SK-N-SH (cell line): ENCODE measurements around the gene NYNRIN. TPM values are rescaled to one million over a fixed set of nuclear protein-coding genes. Genes with fewer than 3 reads are reported as not detected.

ENCODE experiments used
- CTCF ChIA-PET: fragments of 300-600, 350-600 bp; formaldehyde crosslinking; extraction: SDS; loops from one replicate; lab custom pipeline; 2021; lab: Yijun Ruan, JAX
- POLR2A ChIA-PET: fragments of 350-600 bp; sonication (Branson Sonifier 250); formaldehyde crosslinking; extraction: SDS; loops from one replicate; lab custom pipeline; 2020; ENCODE audit warnings: antibody characterized with exemption, inconsistent platforms; lab: Yijun Ruan, JAX
- DNase-seq: peaks from one replicate; pipeline ENCODE4 v3.0.0; 2012
- H2AFZ ChIP-seq: fragments of 200-600 bp; sonication (generic); 2 replicates; pipeline ENCODE4 v1.8.1; 2016; ENCODE audit warnings: antibody characterized with exemption, mild to moderate bottlenecking, low read depth
- H3F3A ChIP-seq: fragments of 200-600 bp; sonication (generic); replicated peaks from 2 replicates; pipeline ENCODE3; 2016; ENCODE audit warnings: antibody characterized with exemption, mild to moderate bottlenecking; ENCODE audit not compliant: insufficient read depth
- H3K27ac ChIP-seq, 2 experiments: fragments of 200-500 bp in 1 of 2; fragments of 200-600 bp in 1 of 2; sonication (Bioruptor generic) in 1 of 2; sonication (generic), shearing (Covaris generic) in 1 of 2; 2 replicates each; pipeline versions ENCODE4 v1.5.1 to v1.6.1; 2014 to 2016; ENCODE audit warnings: low read depth in 2 of 2, inconsistent platforms in 1 of 2, low read length in 1 of 2, mild to moderate bottlenecking in 1 of 2, mixed read lengths in 1 of 2
- H3K27me3 ChIP-seq: fragments of 200-600 bp; sonication (generic), shearing (Covaris generic); 2 replicates; pipeline ENCODE4 v1.6.1; 2016; ENCODE audit warnings: mixed run types; ENCODE audit not compliant: insufficient read depth
- H3K36me3 ChIP-seq, 2 experiments: fragments of 200-500 bp in 1 of 2; fragments of 200-600 bp in 1 of 2; sonication (Bioruptor generic) in 1 of 2; sonication (generic) in 1 of 2; replicated peaks in 1 of 2; 2 replicates each; pipeline versions ENCODE3 to v1.5.1; 2014 to 2016; ENCODE audit warnings: low read length in 1 of 2, mild to moderate bottlenecking in 1 of 2; ENCODE audit not compliant: insufficient read depth in 2 of 2, control insufficient read depth in 1 of 2
- H3K4me1 ChIP-seq, 2 experiments: fragments of 200-500 bp in 1 of 2; fragments of 200-600 bp in 1 of 2; sonication (Bioruptor generic) in 1 of 2; sonication (generic), shearing (Covaris generic) in 1 of 2; 2 replicates each; pipeline versions ENCODE4 v1.5.1 to v1.6.1; 2014 to 2016; ENCODE audit warnings: low read depth in 1 of 2, low read length in 1 of 2, mixed run types in 1 of 2; ENCODE audit not compliant: insufficient read depth in 2 of 2, control insufficient read depth in 1 of 2
- H3K4me2 ChIP-seq: fragments of 200-600 bp; sonication (generic), shearing (Covaris generic); 2 replicates; pipeline ENCODE4 v1.6.1; 2017; ENCODE audit warnings: mixed run types
- H3K4me3 ChIP-seq, 2 experiments: fragments of 200-500 bp in 1 of 2; fragments of 200-600 bp in 1 of 2; sonication (Bioruptor generic) in 1 of 2; sonication (generic), shearing (Covaris generic) in 1 of 2; 2 replicates each; pipeline versions ENCODE4 v1.5.1 to v1.8.1; 2014 to 2016; ENCODE audit warnings: low read depth in 2 of 2, inconsistent platforms in 1 of 2, low read length in 1 of 2, mild to moderate bottlenecking in 1 of 2, mixed read lengths in 1 of 2, moderate library complexity in 1 of 2
- H3K79me2 ChIP-seq: fragments of 200-600 bp; sonication (generic); 2 replicates; pipeline ENCODE4 v1.8.1; 2017; ENCODE audit warnings: mild to moderate bottlenecking; ENCODE audit not compliant: insufficient read depth
- H3K9ac ChIP-seq: fragments of 200-600 bp; sonication (generic); 2 replicates; pipeline ENCODE4 v1.6.1; 2017; ENCODE audit warnings: mixed run types
- H3K9me2 ChIP-seq: fragments of 200-600 bp; sonication (generic); 2 replicates; pipeline ENCODE4 v1.6.1; 2017; ENCODE audit warnings: mixed run types
- H3K9me3 ChIP-seq: fragments of 200-600 bp; sonication (generic); 2 replicates; pipeline ENCODE4 v1.6.1; 2017; ENCODE audit warnings: mixed run types, mild to moderate bottlenecking, moderate library complexity
- H4K20me1 ChIP-seq: fragments of 200-600 bp; sonication (generic); 2 replicates; pipeline ENCODE4 v1.6.1; 2017; ENCODE audit warnings: mild to moderate bottlenecking, mixed run types; ENCODE audit not compliant: insufficient read depth
- EP300 ChIP-seq, 2 experiments: IDR thresholded peaks; 2 replicates each; pipeline versions ENCODE4 v1.4.0 to v1.6.1; 2012; ENCODE audit warnings: borderline replicate concordance in 1 of 2, low read depth in 1 of 2, low read length in 1 of 2
- EZH2phosphoT487 ChIP-seq: fragments of 200-600 bp; sonication (generic); IDR thresholded peaks from 2 replicates; pipeline ENCODE4 v1.6.1; 2017; ENCODE audit warnings: low read depth, mixed run types, mild to moderate bottlenecking, antibody characterized with exemption, moderate library complexity, borderline replicate concordance
- FOSL2 ChIP-seq: IDR thresholded peaks from 2 replicates; pipeline ENCODE4 v1.4.0; 2012; ENCODE audit warnings: low read depth, mild to moderate bottlenecking, moderate library complexity, borderline replicate concordance
- FOXM1 ChIP-seq: IDR thresholded peaks from 2 replicates; pipeline ENCODE4 v1.4.0; 2012; ENCODE audit warnings: low read depth, mild to moderate bottlenecking
- GATA2 ChIP-seq: sonication (generic); formaldehyde crosslinking; IDR thresholded peaks from 2 replicates; pipeline ENCODE4 v1.5.0; 2020; ENCODE audit warnings: mild to moderate bottlenecking, missing genetic modification reagents
- MXI1 ChIP-seq: IDR thresholded peaks from 2 replicates; pipeline ENCODE4 v1.6.1; 2012; ENCODE audit warnings: mild to moderate bottlenecking, low read depth, low read length, improper control_type of control experiment
- NFIC ChIP-seq: IDR thresholded peaks from 2 replicates; pipeline ENCODE4 v1.4.0; 2012; ENCODE audit warnings: borderline replicate concordance
- NRF1 ChIP-seq: IDR thresholded peaks from 2 replicates; pipeline ENCODE4 v1.6.1; 2012; ENCODE audit warnings: low read depth, mild to moderate bottlenecking, low read length
- POLR2AphosphoS5 ChIP-seq: IDR thresholded peaks from 2 replicates; pipeline ENCODE4 v1.6.1; 2012; ENCODE audit warnings: low read depth, low read length
- RAD21 ChIP-seq: IDR thresholded peaks from 2 replicates; pipeline ENCODE4 v1.6.1; 2012; ENCODE audit warnings: mild to moderate bottlenecking, low read length
- RCOR1 ChIP-seq: fragments of 150-350 bp; IDR thresholded peaks from 2 replicates; pipeline ENCODE4 v1.6.1; 2017; ENCODE audit warnings: antibody characterized with exemption, low read length
- RXRA ChIP-seq: IDR thresholded peaks from 2 replicates; pipeline ENCODE4 v1.4.0; 2012; ENCODE audit warnings: low read depth, mild to moderate bottlenecking, borderline replicate concordance
- TCF12 ChIP-seq: IDR thresholded peaks from 2 replicates; pipeline ENCODE4 v1.4.0; 2012
- TEAD4 ChIP-seq: IDR thresholded peaks from 2 replicates; pipeline ENCODE4 v1.4.0; 2012; ENCODE audit warnings: mild to moderate bottlenecking, borderline replicate concordance; ENCODE audit not compliant: insufficient read depth
- YY1 ChIP-seq: IDR thresholded peaks from 2 replicates; pipeline ENCODE4 v1.4.0; 2012; ENCODE audit warnings: low read depth, mild to moderate bottlenecking
- WGBS: methylation state at CpG from one replicate; pipeline ENCODE4 v1.1.6; 2017; ENCODE audit warnings: low lambda C conversion rate; 5-methylcytosine and 5-hydroxymethylcytosine counted together
- polyA plus RNA-seq, 3 experiments: library from polyadenylated mRNA; depleted of rRNA; stranded (reverse); fragments of >200 nt; gene quantifications; 2 replicates each; pipeline ENCODE4 v1.2.3, GENCODE V29; 2012
- TF ChIP-seq, protein P1 (sequence below): IDR thresholded peaks from 2 replicates; pipeline ENCODE4 v1.6.1; 2012; ENCODE audit warnings: mild to moderate bottlenecking, low read depth, low read length, moderate library complexity
- TF ChIP-seq, protein P2 (sequence below): IDR thresholded peaks from 2 replicates; pipeline ENCODE4 v1.4.0; 2012; ENCODE audit warnings: low read depth, borderline replicate concordance
- TF ChIP-seq, protein P3 (sequence below): fragments of 150-350 bp; IDR thresholded peaks from 2 replicates; pipeline ENCODE4 v1.6.1; 2017; ENCODE audit warnings: antibody characterized with exemption, low read length, low read depth, borderline replicate concordance
- TF ChIP-seq, protein P4 (sequence below): fragments of 150-350 bp; IDR thresholded peaks from 2 replicates; pipeline ENCODE4 v1.6.1; 2016; ENCODE audit warnings: mild to moderate bottlenecking, low read depth, low read length

Gene NYNRIN
- polyA plus RNA-seq, 1 of the 3 experiments (the other 2 are of a cell fraction), result 4.8 TPM

DNA sequence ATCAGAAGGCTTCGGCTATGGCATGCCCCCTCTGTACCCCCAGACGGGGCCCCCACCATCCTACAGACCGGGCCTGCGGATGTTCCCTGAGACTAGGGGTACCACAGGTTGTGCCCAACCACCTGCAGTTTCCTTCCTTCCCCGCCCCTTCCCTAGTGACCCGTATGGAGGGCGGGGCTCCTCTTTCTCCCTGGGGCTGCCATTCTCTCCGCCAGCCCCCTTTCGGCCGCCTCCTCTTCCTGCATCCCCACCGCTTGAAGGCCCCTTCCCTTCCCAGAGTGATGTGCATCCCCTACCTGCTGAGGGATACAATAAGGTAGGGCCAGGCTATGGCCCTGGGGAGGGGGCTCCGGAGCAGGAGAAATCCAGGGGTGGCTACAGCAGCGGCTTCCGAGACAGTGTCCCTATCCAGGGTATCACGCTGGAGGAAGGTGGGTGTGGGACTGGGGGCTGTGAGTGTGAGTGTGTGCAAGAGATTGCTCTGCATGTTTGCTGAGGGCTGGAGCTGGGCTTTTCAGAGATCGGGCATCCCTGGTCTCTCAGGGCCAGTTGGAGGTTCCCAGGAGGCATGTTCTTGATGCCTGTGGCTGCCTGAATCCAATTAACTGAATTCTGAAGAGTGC is 22.2 kb upstream of the NYNRIN start (continued):
- TF ChIP-seq, protein P1, sequence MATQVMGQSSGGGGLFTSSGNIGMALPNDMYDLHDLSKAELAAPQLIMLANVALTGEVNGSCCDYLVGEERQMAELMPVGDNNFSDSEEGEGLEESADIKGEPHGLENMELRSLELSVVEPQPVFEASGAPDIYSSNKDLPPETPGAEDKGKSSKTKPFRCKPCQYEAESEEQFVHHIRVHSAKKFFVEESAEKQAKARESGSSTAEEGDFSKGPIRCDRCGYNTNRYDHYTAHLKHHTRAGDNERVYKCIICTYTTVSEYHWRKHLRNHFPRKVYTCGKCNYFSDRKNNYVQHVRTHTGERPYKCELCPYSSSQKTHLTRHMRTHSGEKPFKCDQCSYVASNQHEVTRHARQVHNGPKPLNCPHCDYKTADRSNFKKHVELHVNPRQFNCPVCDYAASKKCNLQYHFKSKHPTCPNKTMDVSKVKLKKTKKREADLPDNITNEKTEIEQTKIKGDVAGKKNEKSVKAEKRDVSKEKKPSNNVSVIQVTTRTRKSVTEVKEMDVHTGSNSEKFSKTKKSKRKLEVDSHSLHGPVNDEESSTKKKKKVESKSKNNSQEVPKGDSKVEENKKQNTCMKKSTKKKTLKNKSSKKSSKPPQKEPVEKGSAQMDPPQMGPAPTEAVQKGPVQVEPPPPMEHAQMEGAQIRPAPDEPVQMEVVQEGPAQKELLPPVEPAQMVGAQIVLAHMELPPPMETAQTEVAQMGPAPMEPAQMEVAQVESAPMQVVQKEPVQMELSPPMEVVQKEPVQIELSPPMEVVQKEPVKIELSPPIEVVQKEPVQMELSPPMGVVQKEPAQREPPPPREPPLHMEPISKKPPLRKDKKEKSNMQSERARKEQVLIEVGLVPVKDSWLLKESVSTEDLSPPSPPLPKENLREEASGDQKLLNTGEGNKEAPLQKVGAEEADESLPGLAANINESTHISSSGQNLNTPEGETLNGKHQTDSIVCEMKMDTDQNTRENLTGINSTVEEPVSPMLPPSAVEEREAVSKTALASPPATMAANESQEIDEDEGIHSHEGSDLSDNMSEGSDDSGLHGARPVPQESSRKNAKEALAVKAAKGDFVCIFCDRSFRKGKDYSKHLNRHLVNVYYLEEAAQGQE, result no peak
- TF ChIP-seq NRF1 (no peak), YY1 (no peak), EP300 (IDR thresholded peaks at IDR 0.05; ENCODE audit: borderline replicate concordance in 1 of 2, low read depth in 1 of 2, low read length in 1 of 2) (no peak), GATA2 (no peak), RCOR1 (no peak)
- TF ChIP-seq, protein P2, sequence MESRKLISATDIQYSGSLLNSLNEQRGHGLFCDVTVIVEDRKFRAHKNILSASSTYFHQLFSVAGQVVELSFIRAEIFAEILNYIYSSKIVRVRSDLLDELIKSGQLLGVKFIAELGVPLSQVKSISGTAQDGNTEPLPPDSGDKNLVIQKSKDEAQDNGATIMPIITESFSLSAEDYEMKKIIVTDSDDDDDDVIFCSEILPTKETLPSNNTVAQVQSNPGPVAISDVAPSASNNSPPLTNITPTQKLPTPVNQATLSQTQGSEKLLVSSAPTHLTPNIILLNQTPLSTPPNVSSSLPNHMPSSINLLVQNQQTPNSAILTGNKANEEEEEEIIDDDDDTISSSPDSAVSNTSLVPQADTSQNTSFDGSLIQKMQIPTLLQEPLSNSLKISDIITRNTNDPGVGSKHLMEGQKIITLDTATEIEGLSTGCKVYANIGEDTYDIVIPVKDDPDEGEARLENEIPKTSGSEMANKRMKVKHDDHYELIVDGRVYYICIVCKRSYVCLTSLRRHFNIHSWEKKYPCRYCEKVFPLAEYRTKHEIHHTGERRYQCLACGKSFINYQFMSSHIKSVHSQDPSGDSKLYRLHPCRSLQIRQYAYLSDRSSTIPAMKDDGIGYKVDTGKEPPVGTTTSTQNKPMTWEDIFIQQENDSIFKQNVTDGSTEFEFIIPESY, result no peak

DNA sequence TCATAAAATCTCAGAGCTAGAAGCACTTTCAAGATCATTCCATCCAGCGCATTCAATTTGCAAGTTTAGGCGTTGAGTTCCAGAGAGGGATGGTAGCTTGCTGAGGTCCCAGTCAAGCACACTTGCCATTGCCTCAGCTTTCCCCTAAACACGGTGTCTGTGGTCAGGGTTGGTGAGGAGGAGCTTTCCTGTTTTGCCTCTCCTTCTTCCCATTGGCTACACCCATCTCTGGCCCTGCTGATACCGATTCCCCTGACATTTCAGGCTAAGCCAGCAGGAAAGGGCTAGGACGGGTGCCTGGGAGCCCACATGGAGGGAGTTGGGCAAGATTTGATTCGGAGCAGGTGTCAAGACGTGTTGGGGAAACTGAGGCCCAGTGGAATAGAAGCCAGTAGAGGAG is 21.7 kb upstream of the NYNRIN start:
- H3K79me2 ChIP-seq, result no peaks in the 10 kb centered on the region
- H3K4me3 ChIP-seq, result no peak overlapping the region
- H3K27me3 ChIP-seq, result no peaks in the 10 kb centered on the region
- H3K36me3 ChIP-seq, result peaks cover 0 to 26% of the 10 kb centered on the region in 2 experiments
- H3F3A ChIP-seq, result no peaks in the 10 kb centered on the region
- H4K20me1 ChIP-seq, result no peaks in the 10 kb centered on the region
- peaks cover 0 to 22% of the 10 kb centered on the region in 2 experiments; a peak in 1 of 4 replicates for H3K4me1 ChIP-seq
- no peak overlapping the region for H2AFZ ChIP-seq
- no peaks in the 10 kb centered on the region for H3K9me3 ChIP-seq
- H3K27ac ChIP-seq, result no peak overlapping the region
- H3K9ac ChIP-seq, result no peak overlapping the region
- 89% methylated on average over 7 of the region's 7 CpGs for WGBS
- POLR2A ChIA-PET, result no interaction called here
- no peak for DNase-seq
- H3K4me2 ChIP-seq, result no peak overlapping the region
- CTCF ChIA-PET, result interaction anchor here (0.9 to 2.4 kb wide), 4 partner anchors 8 to 54 kb away, joined by 4 to 16 read pairs (median 7); partner anchors contain the start of gene NFATC4
- H3K9me2 ChIP-seq, result no peaks in the 10 kb centered on the region
- no peak for TF ChIP-seq FOSL2
- TF ChIP-seq, protein P3, sequence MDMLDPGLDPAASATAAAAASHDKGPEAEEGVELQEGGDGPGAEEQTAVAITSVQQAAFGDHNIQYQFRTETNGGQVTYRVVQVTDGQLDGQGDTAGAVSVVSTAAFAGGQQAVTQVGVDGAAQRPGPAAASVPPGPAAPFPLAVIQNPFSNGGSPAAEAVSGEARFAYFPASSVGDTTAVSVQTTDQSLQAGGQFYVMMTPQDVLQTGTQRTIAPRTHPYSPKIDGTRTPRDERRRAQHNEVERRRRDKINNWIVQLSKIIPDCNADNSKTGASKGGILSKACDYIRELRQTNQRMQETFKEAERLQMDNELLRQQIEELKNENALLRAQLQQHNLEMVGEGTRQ, result no peak
- TF ChIP-seq EZH2phosphoT487, result no peak
- TF ChIP-seq, protein P4, sequence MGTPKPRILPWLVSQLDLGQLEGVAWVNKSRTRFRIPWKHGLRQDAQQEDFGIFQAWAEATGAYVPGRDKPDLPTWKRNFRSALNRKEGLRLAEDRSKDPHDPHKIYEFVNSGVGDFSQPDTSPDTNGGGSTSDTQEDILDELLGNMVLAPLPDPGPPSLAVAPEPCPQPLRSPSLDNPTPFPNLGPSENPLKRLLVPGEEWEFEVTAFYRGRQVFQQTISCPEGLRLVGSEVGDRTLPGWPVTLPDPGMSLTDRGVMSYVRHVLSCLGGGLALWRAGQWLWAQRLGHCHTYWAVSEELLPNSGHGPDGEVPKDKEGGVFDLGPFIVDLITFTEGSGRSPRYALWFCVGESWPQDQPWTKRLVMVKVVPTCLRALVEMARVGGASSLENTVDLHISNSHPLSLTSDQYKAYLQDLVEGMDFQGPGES, result no peak
- TF ChIP-seq TCF12, result no peak
- no peak for TF ChIP-seq RXRA
- no peak for TF ChIP-seq FOXM1
- TF ChIP-seq RAD21, result no peak
- no peak for TF ChIP-seq POLR2AphosphoS5
- TF ChIP-seq, protein P1, result no peak
- TF ChIP-seq MXI1, result no peak
- TF ChIP-seq NFIC, result no peak
- TF ChIP-seq TEAD4, result no peak
- TF ChIP-seq NRF1, result no peak
- no peak for TF ChIP-seq RCOR1
